ENCODE results near the gene AKT2. TPM values are rescaled to one million over a fixed set of nuclear protein-coding genes. Genes with fewer than 3 reads are reported as not detected.

AKT2 gene
- total and polyA plus RNA-seq, 2 experiments from 2014 or later: 60.1 to 193 TPM

GRCh38 chr19:40270362-40271089, 14.6 kb downstream of the AKT2 start:
- H3K27me3 ChIP-seq: no peaks in the 10 kb centered on the region
- DNase-seq (ENCODE audit: low read depth in 1 of 2, low spot score in 1 of 2): no peak
- no peaks in the 10 kb centered on the region for H3K36me3 ChIP-seq
- no peak overlapping the region for H3K4me3 ChIP-seq
- H3K27ac ChIP-seq: no peak overlapping the region
- H3K9me3 ChIP-seq (ENCODE audit: low read depth): no peaks in the 10 kb centered on the region
- TF ChIP-seq CTCF (IDR thresholded peaks at IDR 0.05; ENCODE audit: low read depth, low read length): no peak
- no peaks in the 10 kb centered on the region for H3K4me1 ChIP-seq (ENCODE audit: low read depth)

- no peaks in the 10 kb centered on the region for H3K27me3 ChIP-seq
- H3K36me3 ChIP-seq: no peaks in the 10 kb centered on the region
- no peaks in the 10 kb centered on the region for H3K4me1 ChIP-seq (ENCODE audit: low read depth)
- H3K4me3 ChIP-seq: no peak overlapping the region
- H3K9me3 ChIP-seq (ENCODE audit: low read depth): no peaks in the 10 kb centered on the region
- no peak overlapping the region for H3K27ac ChIP-seq
- no peak for DNase-seq (ENCODE audit: low read depth in 1 of 2, low spot score in 1 of 2)
- no peak for TF ChIP-seq CTCF (IDR thresholded peaks at IDR 0.05; ENCODE audit: low read depth, low read length)
Measured at GRCh38 chr19:40269216-40269940, 15.8 kb downstream of the AKT2 start.

- no peak overlapping the region for H3K27ac ChIP-seq
- no peak for DNase-seq (ENCODE audit: low read depth in 1 of 2, low spot score in 1 of 2)
- no peaks in the 10 kb centered on the region for H3K36me3 ChIP-seq
- H3K4me1 ChIP-seq (ENCODE audit: low read depth): no peaks in the 10 kb centered on the region
- H3K4me3 ChIP-seq: no peak overlapping the region
- no peaks in the 10 kb centered on the region for H3K9me3 ChIP-seq (ENCODE audit: low read depth)
- TF ChIP-seq CTCF (IDR thresholded peaks at IDR 0.05; ENCODE audit: low read depth, low read length): no peak
- no peaks in the 10 kb centered on the region for H3K27me3 ChIP-seq
Measured at GRCh38 chr19:40267601-40267997, 17.5 kb downstream of the AKT2 start.

- no peak for TF ChIP-seq CTCF (IDR thresholded peaks at IDR 0.05; ENCODE audit: low read depth, low read length)
- Histone ChIP-seq H3K27ac (no peak overlapping the region), H3K4me3 (no peak overlapping the region), H3K27me3 (no peaks in the 10 kb centered on the region), H3K36me3 (no peaks in the 10 kb centered on the region), H3K9me3 (ENCODE audit: low read depth) (no peaks in the 10 kb centered on the region), H3K4me1 (ENCODE audit: low read depth) (no peaks in the 10 kb centered on the region)
- no peak for DNase-seq (ENCODE audit: low read depth in 1 of 2, low spot score in 1 of 2)
Measured at GRCh38 chr19:40266912-40267600, 18.1 kb downstream of the AKT2 start.

- TF ChIP-seq CTCF (IDR thresholded peaks at IDR 0.05; ENCODE audit: low read depth, low read length): no peak
- no peak for DNase-seq (ENCODE audit: low read depth in 1 of 2, low spot score in 1 of 2)
- Histone ChIP-seq H3K36me3 (no peaks in the 10 kb centered on the region), H3K4me1 (ENCODE audit: low read depth) (no peaks in the 10 kb centered on the region), H3K4me3 (no peak overlapping the region), H3K27ac (no peak overlapping the region), H3K9me3 (ENCODE audit: low read depth) (no peaks in the 10 kb centered on the region), H3K27me3 (no peaks in the 10 kb centered on the region)
Measured at GRCh38 chr19:40266119-40266518, 19.0 kb downstream of the AKT2 start.
